Endothelial cell of umbilical vein (primary cell): ENCODE results near the gene IWS1. TPM values are rescaled to one million over a fixed set of nuclear protein-coding genes. Genes with fewer than 3 reads are reported as not detected.

ENCODE experiments used
- Bru-seq: library from RNA; stranded (reverse); fragments of 400-500 nt; gene quantifications from one replicate; lab custom pipeline; 2021; lab: Mats Ljungman, UMichigan
- BruChase-seq, 2 experiments: library from RNA; stranded (reverse); fragments of 400-500 nt; gene quantifications; one replicate each; lab custom pipeline; 2021; lab: Mats Ljungman, UMichigan
- BruUV-seq: library from RNA; stranded (reverse); fragments of 400-500 nt; replicated peaks from 2 replicates; lab custom pipeline; 2021; lab: Mats Ljungman, UMichigan
- CTCF ChIA-PET: fragments of 300-600, 350-600 bp; sonication (Branson Sonifier 250); formaldehyde crosslinking; loops from one replicate; lab custom pipeline; 2021; ENCODE audit warnings: antibody characterized with exemption, inconsistent platforms; lab: Charles Lee
- POLR2A ChIA-PET: fragments of 300-600, 350-600 bp; sonication (Branson Sonifier 250); formaldehyde crosslinking; loops from one replicate; lab custom pipeline; 2021; ENCODE audit warnings: antibody characterized with exemption, inconsistent platforms; lab: Charles Lee
- DNase-seq: peaks from one replicate; pipeline ENCODE4 v3.0.0-alpha.2; 2011; ENCODE audit warnings: low read depth, low spot score
- FAIRE-seq: peaks from 2 replicates; lab custom pipeline; 2011; peaks lifted over from hg19 to GRCh38; lab: Jason Lieb, UNC
- H2AFZ ChIP-seq: 2 replicates; pipeline ENCODE4 v1.6.0; 2012; ENCODE audit warnings: low read depth, low read length, control low read depth, inconsistent platforms
- H3K27ac ChIP-seq: 2 replicates; pipeline ENCODE4 v1.5.1; 2011; ENCODE audit warnings: low read depth, mild to moderate bottlenecking, control low read depth, low read length, moderate library complexity; ENCODE audit not compliant: insufficient read depth
- H3K27me3 ChIP-seq, 2 experiments: 2 replicates each; pipeline versions ENCODE4 v1.6.0 to v1.6.1; 2011; ENCODE audit warnings: low read length in 2 of 2, mixed read lengths in 1 of 2; ENCODE audit not compliant: control insufficient read depth in 2 of 2, insufficient read depth in 2 of 2
- H3K36me3 ChIP-seq, 2 experiments: 2 replicates in 1 of 2; 3 replicates in 1 of 2; pipeline ENCODE4 v1.5.1; 2011; ENCODE audit warnings: low read length in 2 of 2, mild to moderate bottlenecking in 1 of 2, moderate library complexity in 1 of 2; ENCODE audit not compliant: control insufficient read depth in 2 of 2, insufficient read depth in 2 of 2; ENCODE audit errors: extremely low read depth in 1 of 2
- H3K4me1 ChIP-seq: 3 replicates; pipeline ENCODE4 v1.5.1; 2011; ENCODE audit warnings: mild to moderate bottlenecking, low read length; ENCODE audit not compliant: control insufficient read depth, insufficient read depth; ENCODE audit errors: extremely low read depth
- H3K4me2 ChIP-seq: 2 replicates; pipeline ENCODE4 v1.6.1; 2011; ENCODE audit warnings: low read length, control low read depth, mixed read lengths; ENCODE audit not compliant: insufficient read depth
- H3K4me3 ChIP-seq, 3 experiments: fragments of 200-600 bp in 1 of 3; sonication (generic), shearing (Covaris generic) in 1 of 3; replicated peaks in 1 of 3; 2 replicates each; pipeline ENCODE4 v1.5.1; 2011 to 2016; ENCODE audit warnings: control low read depth in 3 of 3, low read length in 3 of 3, mild to moderate bottlenecking in 2 of 3, inconsistent platforms in 1 of 3, low read depth in 1 of 3, moderate library complexity in 1 of 3; ENCODE audit not compliant: insufficient read depth in 1 of 3
- H3K79me2 ChIP-seq: 2 replicates; pipeline ENCODE4 v1.6.0; 2012; ENCODE audit warnings: low read length, inconsistent platforms; ENCODE audit not compliant: control insufficient read depth, insufficient read depth
- H3K9ac ChIP-seq: replicated peaks from 2 replicates; pipeline ENCODE3; 2011; ENCODE audit warnings: low read length, control low read depth; ENCODE audit not compliant: insufficient read depth; ENCODE audit errors: extremely low read depth
- H3K9me1 ChIP-seq: replicated peaks from 3 replicates; pipeline ENCODE4 v1.6.0; 2011; ENCODE audit warnings: mild to moderate bottlenecking, low read length; ENCODE audit not compliant: control insufficient read depth, insufficient read depth; ENCODE audit errors: extremely low read depth
- H3K9me3 ChIP-seq: replicated peaks from 2 replicates; pipeline ENCODE4 v1.5.1; 2012; ENCODE audit warnings: low read length, inconsistent platforms; ENCODE audit not compliant: control insufficient read depth, insufficient read depth
- H4K20me1 ChIP-seq: replicated peaks from 2 replicates; pipeline ENCODE3; 2011; ENCODE audit warnings: mild to moderate bottlenecking, low read length; ENCODE audit not compliant: control insufficient read depth, insufficient read depth; ENCODE audit errors: extremely low read depth
- CTCF ChIP-seq, 2 donors: IDR thresholded peaks; 1 replicate in 1 of 2; 2 replicates in 1 of 2; pipeline ENCODE4 v1.5.1; 2011; ENCODE audit warnings: low read length in 2 of 2, mild to moderate bottlenecking in 2 of 2, moderate library complexity in 2 of 2, control low read depth in 1 of 2, inconsistent platforms in 1 of 2, low read depth in 1 of 2; ENCODE audit not compliant: insufficient read depth in 1 of 2; ENCODE audit errors: extremely low read depth in 1 of 2
- EZH2 ChIP-seq: IDR thresholded peaks from 2 replicates; pipeline ENCODE4 v1.6.1; 2012; ENCODE audit warnings: borderline replicate concordance, low read depth, mild to moderate bottlenecking, moderate library complexity, low read length, inconsistent platforms; ENCODE audit not compliant: severe bottlenecking
- FOS ChIP-seq: IDR thresholded peaks from 2 replicates; pipeline ENCODE4 v1.6.1; 2011; ENCODE audit warnings: mild to moderate bottlenecking, low read length, moderate library complexity, borderline replicate concordance; ENCODE audit not compliant: insufficient read depth
- GATA2 ChIP-seq: IDR thresholded peaks from 2 replicates; pipeline ENCODE4 v1.7.0; 2011; ENCODE audit warnings: low read depth, mild to moderate bottlenecking, moderate library complexity, mixed read lengths, low read length; ENCODE audit not compliant: insufficient read length, insufficient read depth
- JUN ChIP-seq: IDR thresholded peaks from 2 replicates; pipeline ENCODE4 v1.6.1; 2011; ENCODE audit warnings: borderline replicate concordance, low read depth; ENCODE audit not compliant: insufficient read length, insufficient read depth
- MAX ChIP-seq: IDR thresholded peaks from 2 replicates; pipeline ENCODE4 v1.6.1; 2011; ENCODE audit not compliant: insufficient read depth, insufficient read length
- MYC ChIP-seq: IDR thresholded peaks from one replicate; pipeline ENCODE4 v1.6.1; 2011; ENCODE audit warnings: mild to moderate bottlenecking, low read depth, low read length
- POLR2A ChIP-seq: IDR thresholded peaks from 2 replicates; pipeline ENCODE4 v1.6.1; 2012; ENCODE audit warnings: low read depth, mild to moderate bottlenecking, control low read depth, low read length
- POLR2AphosphoS5 ChIP-seq: IDR thresholded peaks from 2 replicates; pipeline ENCODE4 v1.6.1; 2012; ENCODE audit warnings: low read depth, mild to moderate bottlenecking, control low read depth, low read length, moderate library complexity; ENCODE audit not compliant: insufficient read depth
- dilution Hi-C: fragments of 300-500 bp; cut with MboI; formaldehyde crosslinking; loops from one replicate; pipeline ENCODE4 v1.15.0; 2019; ENCODE audit warnings: low sequenced_read_pairs; ENCODE audit not compliant: extremely low pct_ligation_motif_present
- intact Hi-C: fragments of 100-400 bp; cut with micrococcal nuclease; formaldehyde crosslinking; loops from one replicate; pipeline ENCODE4 v1.10.0; 2022
- long read RNA-seq: library from polyadenylated mRNA; stranded (forward); transcript quantifications from one replicate; pipeline ENCODE4 v2.0.0, GENCODE V29; 2021
- polyA minus RNA-seq, 3 experiments: library from RNA; depleted of rRNA, polyadenylated mRNA; stranded (reverse); fragments of >200 nt; gene quantifications; 1 replicate in 1 of 3; 2 replicates in 2 of 3; pipeline ENCODE4 v1.2.3, GENCODE V29; 2011
- polyA plus RNA-seq, 4 experiments: library from polyadenylated mRNA; depleted of rRNA in 3 of 4; stranded (reverse) in 3 of 4; unstranded in 1 of 4; fragments of >200 nt; gene quantifications; 2 replicates each; pipeline versions ENCODE4 v1.2.1 to v1.2.3, GENCODE V29; 2011 to 2012; ENCODE audit warnings: missing spikeins in 1 of 4
- total RNA-seq: library from RNA; stranded (reverse); gene quantifications from 2 replicates; pipeline ENCODE4 v1.2.3, GENCODE V29; 2021

The IWS1 gene
- 44.9 and 51.0 TPM in 2 replicates for total RNA-seq
- polyA plus RNA-seq: 10.4 and 14.7 TPM in 2 replicates
- polyA plus RNA-seq (2011; cell fraction: cytosol; rRNA removed): 30.2 and 32.8 TPM in 2 replicates
- polyA plus RNA-seq (2011; cell fraction: nucleus; rRNA removed): 37.0 and 49.6 TPM in 2 replicates
- 49.2 and 59.4 TPM in 2 replicates for polyA plus RNA-seq (2012)
- 15.6 and 16.1 TPM in 2 replicates for polyA minus RNA-seq
- polyA minus RNA-seq (2011; cell fraction: cytosol; rRNA and poly(A)+ RNA removed): 20.5 TPM
- 21.5 and 26.4 TPM in 2 replicates for polyA minus RNA-seq (2011; cell fraction: nucleus; rRNA and poly(A)+ RNA removed)
- Bru-seq, nascent RNA: percentile 91 among the genes with signal in this experiment
- percentile 81 among the genes with signal in this experiment for BruChase-seq, experiment 1, labeled RNA remaining after a 6-hour chase
- percentile 85 among the genes with signal in this experiment for BruChase-seq, experiment 2, labeled RNA remaining after a 2-hour chase
- long read RNA-seq, transcript IWS1-201 (14 exons, 2,958 nt): major isoform, 70 of 92 reads
- long read RNA-seq, partial matches to known transcripts: 10 of 92 reads
- long read RNA-seq, other reads (novel, unspliced or antisense): 12 of 92 reads

DNA sequence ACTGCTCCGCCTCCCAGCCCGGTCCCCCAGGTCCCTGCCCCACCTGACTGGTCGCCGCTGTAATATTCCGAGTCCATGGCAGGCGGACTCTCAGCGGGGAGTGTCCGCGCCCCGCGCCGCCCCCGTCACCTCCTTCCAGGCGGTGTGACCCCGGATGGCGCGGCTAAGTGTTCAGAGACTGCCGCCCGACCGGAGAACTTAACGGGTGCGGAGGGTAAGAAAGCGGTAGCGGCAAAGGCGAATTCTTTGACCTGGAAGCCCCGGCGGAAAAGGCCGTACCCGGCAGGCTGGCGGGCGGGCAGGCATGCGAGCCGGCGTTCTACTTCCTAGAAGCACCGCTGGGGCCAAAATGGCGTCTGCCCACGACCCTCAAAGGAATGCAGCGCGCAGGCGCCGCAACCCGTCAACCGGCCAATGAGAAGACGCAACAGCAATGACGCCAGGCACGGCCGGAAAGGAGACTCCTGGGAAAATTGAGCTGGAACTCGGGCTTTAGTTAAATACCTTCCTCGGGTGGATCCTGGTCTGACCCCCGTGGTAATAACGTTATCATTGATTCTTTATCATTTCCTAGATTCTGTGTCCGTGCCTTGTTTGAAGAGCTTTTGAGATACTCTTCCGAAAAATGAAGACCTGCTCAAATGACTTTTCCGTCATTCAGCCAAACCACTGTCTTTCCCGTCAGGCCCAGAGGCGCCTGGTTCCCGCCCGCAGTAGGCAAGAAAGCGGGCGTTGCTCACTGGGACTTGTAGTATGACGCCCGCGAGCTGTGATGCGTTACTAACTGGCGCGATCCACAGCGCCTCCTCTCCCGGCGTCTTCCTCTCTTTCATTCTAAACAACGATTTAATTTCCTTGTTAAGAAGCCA is at the start of gene IWS1:
Gene IWS1 (minus strand): TSS at position 358 of the 869 bp plus-strand sequence. CDS start 281 bp downstream, at position 77.
- Histone ChIP-seq H3K27ac (peak within 1 kb of the TSS; percentile 100), H3K9ac (peak within 1 kb of the TSS; percentile 99), H3K4me1 (peaks cover 11% of the 10 kb centered on the region), H2AFZ (peak within 1 kb of the TSS; percentile 97), H4K20me1 (no peaks in the 10 kb centered on the region), H3K9me3 (no peaks in the 10 kb centered on the region), H3K4me3 (peak within 1 kb of the TSS; percentile 78 to 92 (median 88)), H3K9me1 (no peaks in the 10 kb centered on the region), H3K36me3 (peaks cover 0 to 6% of the 10 kb centered on the region in 2 experiments), H3K4me2 (peak within 1 kb of the TSS; percentile 99), H3K79me2 (peaks cover 46% of the 10 kb centered on the region), H3K27me3 (no peaks in the 10 kb centered on the region)
- intact Hi-C loops: loop anchor here (1.0 to 2.0 kb wide), 5 partner anchors 18 to 284 kb away; partner anchors contain the start of genes SFT2D3 and WDR33
- POLR2A ChIA-PET: interaction anchor here (0.6 to 1.7 kb wide), 5 partner anchors 8 to 232 kb away, joined by 3 to 4 read pairs (median 3); no protein-coding TSS in a partner anchor
- CTCF ChIA-PET: interaction anchor here (0.6 to 2.0 kb wide), 14 partner anchors 11 to 169 kb away, joined by 3 to 17 read pairs (median 4); partner anchors contain the start of gene LIMS2
- TF ChIP-seq CTCF (IDR thresholded peaks at IDR 0.05; ENCODE audit: extremely low read depth in 1 of 2, insufficient read depth in 1 of 2, low read depth in 1 of 2, low read length in 2 of 2) (peak in 1 of 2 donors; percentile 14), MAX (no peak), POLR2AphosphoS5 (no peak), GATA2 (no peak), JUN (no peak), EZH2 (no peak), MYC (no peak), POLR2A (peak; percentile 88), FOS (no peak)
- BruUV-seq: TSS peak; percentile 95
- peak; percentile 88 for FAIRE-seq
- dilution Hi-C loops: no loop called here
- peak; percentile 98 for DNase-seq
